ENCODE data around the gene NT5DC1. TPM values are rescaled to one million over a fixed set of nuclear protein-coding genes. Genes with fewer than 3 reads are reported as not detected.

Gene NT5DC1
- total RNA-seq, 1 donor from 2014 or later: 46.0 TPM

DNA sequence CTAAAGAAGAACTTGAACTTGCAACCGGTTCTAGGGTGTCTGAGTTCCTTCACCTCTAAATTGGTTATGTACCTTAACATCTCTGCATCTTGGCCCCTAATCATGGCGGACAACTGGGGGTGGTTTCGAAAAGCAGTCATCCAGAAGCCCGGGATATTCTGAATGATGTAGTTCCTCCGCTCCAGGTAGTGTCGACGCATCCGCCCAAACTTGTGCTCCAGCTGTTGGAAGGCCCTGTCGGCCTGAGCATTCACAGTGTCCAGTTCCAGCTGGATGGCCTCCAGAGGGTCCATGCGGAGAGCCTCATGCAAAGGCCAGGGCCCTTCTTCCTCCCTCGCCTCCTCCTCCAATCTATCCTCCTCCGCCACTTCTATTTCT is 178.2 kb downstream of the NT5DC1 start:
- Histone ChIP-seq H3K4me1 (peaks cover 62% of the 10 kb centered on the region), H3K36me3 (peaks cover 15% of the 10 kb centered on the region), H3K9me3 (no peaks in the 10 kb centered on the region), H3K27me3 (ENCODE audit: low read depth) (no peaks in the 10 kb centered on the region), H3K27ac (peak overlapping the region; percentile 97), H3K4me3 (peak overlapping the region; percentile 75)
- TF ChIP-seq, protein P1, sequence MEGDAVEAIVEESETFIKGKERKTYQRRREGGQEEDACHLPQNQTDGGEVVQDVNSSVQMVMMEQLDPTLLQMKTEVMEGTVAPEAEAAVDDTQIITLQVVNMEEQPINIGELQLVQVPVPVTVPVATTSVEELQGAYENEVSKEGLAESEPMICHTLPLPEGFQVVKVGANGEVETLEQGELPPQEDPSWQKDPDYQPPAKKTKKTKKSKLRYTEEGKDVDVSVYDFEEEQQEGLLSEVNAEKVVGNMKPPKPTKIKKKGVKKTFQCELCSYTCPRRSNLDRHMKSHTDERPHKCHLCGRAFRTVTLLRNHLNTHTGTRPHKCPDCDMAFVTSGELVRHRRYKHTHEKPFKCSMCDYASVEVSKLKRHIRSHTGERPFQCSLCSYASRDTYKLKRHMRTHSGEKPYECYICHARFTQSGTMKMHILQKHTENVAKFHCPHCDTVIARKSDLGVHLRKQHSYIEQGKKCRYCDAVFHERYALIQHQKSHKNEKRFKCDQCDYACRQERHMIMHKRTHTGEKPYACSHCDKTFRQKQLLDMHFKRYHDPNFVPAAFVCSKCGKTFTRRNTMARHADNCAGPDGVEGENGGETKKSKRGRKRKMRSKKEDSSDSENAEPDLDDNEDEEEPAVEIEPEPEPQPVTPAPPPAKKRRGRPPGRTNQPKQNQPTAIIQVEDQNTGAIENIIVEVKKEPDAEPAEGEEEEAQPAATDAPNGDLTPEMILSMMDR (IDR thresholded peaks at IDR 0.05): no peak
- intact Hi-C loops (cut with DNase I): no loop called here
- DNase-seq (no peak), ATAC-seq (peak; percentile 22 to 23)

DNA sequence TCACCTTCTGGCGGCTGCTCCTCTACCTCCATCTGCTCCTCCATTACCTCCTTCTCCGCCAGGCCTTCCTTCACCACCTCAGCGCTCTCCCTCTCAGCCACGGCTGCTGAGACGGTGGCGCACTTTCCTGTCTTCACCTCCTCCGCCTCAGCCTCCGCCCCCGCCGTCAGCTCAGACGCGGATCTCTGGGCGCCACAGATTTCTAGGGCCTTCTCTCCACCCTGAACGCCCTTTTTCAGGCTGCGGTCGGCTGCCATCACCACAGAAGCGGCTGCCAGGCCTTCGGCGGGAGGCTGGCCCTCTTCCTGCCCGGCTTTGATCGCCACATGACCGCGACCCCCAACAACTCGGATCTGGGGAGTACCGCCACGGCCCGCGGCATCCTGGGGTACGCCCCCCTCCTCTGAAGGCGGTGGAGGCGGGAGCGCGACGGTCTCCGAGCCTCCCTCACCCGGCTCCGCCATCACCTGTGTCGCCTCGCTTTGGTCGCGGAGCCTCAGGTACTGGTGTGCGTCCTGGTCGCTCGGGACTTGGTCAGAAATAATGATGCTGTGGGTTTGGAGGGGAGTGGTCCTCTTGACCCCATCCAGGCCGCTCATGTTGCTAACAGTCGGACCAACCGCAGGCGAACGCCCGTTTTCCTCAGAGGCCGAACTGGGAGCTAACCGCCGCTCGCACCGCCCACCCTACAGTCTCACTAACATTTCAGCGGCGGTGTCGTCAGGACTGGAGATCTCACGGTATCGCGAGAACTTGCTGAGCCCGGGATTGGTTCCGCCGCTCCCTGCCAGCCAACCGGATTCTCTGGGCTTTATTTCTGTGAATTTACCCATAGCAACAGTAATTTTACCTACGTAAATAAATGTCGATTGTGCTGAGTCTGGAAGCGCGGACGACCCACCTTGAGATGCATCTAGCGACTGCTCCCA is 178.8 kb downstream of the NT5DC1 start, which contains the start of gene TSPYL1:
TSS of gene TSPYL1 (minus strand) at position 699 of the 929 bp plus-strand sequence. CDS start at position 599, 100 bp downstream.
- DNase-seq (peak; percentile 97), ATAC-seq (peak; percentile 98 to 99)
- Histone ChIP-seq H3K27me3 (ENCODE audit: low read depth) (no peaks in the 10 kb centered on the region), H3K9me3 (no peaks in the 10 kb centered on the region), H3K27ac (peak within 1 kb of the TSS; percentile 97), H3K36me3 (peaks cover 8% of the 10 kb centered on the region), H3K4me3 (peak within 1 kb of the TSS; percentile 75), H3K4me1 (peaks cover 59% of the 10 kb centered on the region)
- intact Hi-C loops (cut with DNase I): no loop called here
- TF ChIP-seq, protein P1 (IDR thresholded peaks at IDR 0.05): no peak

DNA sequence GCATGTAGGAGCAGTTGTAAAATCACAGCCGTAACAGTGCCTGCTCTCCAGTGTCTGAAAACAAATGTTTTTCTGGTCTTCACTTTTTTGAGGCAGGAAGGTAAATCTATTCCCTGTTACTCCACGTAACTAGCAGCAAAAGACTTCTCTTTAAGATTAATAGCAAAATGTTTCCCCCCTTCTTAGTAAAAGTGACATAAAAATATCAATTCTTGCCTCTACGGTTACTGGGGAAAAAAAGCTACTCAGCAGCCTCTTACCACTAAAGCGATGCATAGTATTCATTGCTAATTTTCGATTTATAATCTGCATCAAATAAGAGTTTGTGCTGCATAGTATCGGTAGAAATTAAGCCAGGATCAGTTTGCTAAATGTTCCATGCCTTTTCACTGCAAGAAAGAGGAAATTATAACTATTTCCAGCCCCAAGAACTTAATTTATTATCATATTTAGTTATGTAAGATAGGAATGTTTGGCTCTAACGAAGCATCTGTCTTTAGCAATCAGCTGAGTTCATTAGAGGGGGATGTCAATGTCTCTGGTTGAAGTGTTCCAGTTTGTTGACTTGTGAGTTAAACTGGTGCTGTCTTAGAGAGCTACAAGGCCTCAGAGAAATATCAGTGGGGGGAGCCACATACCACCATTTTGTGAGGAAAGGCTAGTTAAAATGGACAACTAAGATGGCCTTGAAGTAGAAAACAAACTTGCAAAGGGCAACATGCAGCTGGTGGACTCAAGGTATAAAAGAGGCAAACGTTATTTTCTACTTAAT is 179.7 kb downstream of the NT5DC1 start:
- Histone ChIP-seq H3K27me3 (ENCODE audit: low read depth) (no peaks in the 10 kb centered on the region), H3K4me1 (peaks cover 51% of the 10 kb centered on the region), H3K27ac (peak overlapping the region; percentile 97), H3K9me3 (no peaks in the 10 kb centered on the region), H3K36me3 (peaks cover 7% of the 10 kb centered on the region), H3K4me3 (peak overlapping the region; percentile 75)
- intact Hi-C loops (cut with DNase I): no loop called here
- ATAC-seq (no peak), DNase-seq (no peak)
- TF ChIP-seq, protein P1 (IDR thresholded peaks at IDR 0.05): no peak

DNA sequence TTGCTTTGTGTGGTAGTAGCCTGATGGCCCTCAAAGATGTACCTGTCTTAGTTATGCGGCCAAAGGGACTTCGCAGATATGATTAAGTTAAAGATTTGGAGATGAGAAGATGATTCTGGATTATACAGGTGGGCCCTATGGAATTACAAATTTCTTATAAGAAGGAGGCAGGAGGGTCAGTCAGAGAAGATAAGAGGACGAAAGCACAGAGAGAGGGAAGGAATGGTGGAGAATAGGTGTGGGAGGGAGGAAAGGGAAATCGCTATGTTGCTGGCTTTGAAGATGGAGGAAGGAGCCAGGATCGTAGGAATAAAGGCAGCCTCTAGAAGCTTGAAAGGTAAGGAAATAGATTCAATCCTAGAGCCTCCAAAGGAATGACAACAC is 180.3 kb downstream of the NT5DC1 start:
- no peaks in the 10 kb centered on the region for H3K9me3 ChIP-seq
- no peaks in the 10 kb centered on the region for H3K27me3 ChIP-seq (ENCODE audit: low read depth)
- no peak for ATAC-seq
- peaks cover 7% of the 10 kb centered on the region for H3K36me3 ChIP-seq
- intact Hi-C loops (cut with DNase I): no loop called here
- no peak overlapping the region for H3K4me3 ChIP-seq
- TF ChIP-seq, protein P1 (IDR thresholded peaks at IDR 0.05): no peak
- peaks cover 45% of the 10 kb centered on the region for H3K4me1 ChIP-seq
- no peak for DNase-seq
- peak overlapping the region; percentile 97 for H3K27ac ChIP-seq

DNA sequence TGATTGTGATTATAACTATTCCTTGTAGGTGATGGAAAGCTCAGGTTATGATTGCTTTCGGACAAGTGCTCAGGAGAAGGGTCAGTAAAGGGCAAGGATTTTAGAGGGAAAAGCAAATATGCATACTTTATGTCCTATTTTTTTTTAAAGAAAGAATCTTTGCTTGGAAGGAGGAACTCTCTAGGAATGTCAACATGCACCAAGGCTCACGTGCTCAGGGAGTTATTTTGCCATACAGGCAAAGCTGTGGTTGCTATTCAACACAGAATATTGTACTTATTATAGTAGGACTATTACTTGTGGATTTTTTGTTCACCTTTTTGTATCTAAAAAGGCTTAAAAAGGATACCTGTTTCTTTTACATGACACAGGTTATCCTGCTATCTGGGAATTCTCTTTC is 182.0 kb downstream of the NT5DC1 start:
- H3K4me3 ChIP-seq: no peak overlapping the region

More for the DNA sequence above, 182.0 kb downstream of the NT5DC1 start:
- ATAC-seq: no peak
- no peak for DNase-seq
- Histone ChIP-seq H3K27me3 (ENCODE audit: low read depth) (no peaks in the 10 kb centered on the region), H3K4me1 (peaks cover 27% of the 10 kb centered on the region), H3K27ac (no peak overlapping the region), H3K36me3 (peaks cover 7% of the 10 kb centered on the region), H3K9me3 (no peaks in the 10 kb centered on the region)
- intact Hi-C loops (cut with DNase I): no loop called here
- TF ChIP-seq, protein P1 (IDR thresholded peaks at IDR 0.05): no peak

All from lower lobe of right lung (tissue), 2 donors.